Nephron (organoid): ENCODE data around the gene ATP7B.

Experiments used
- H3K27ac Mint-ChIP-seq, 3 experiments: 2 replicates each; pipeline ENCODE4 v1.8.0; 2020; ENCODE audit warnings: mixed read lengths in 3 of 3, mild to moderate bottlenecking in 2 of 3, moderate library complexity in 1 of 3
- H3K27me3 Mint-ChIP-seq: 2 replicates; pipeline ENCODE4 v1.8.0; 2021; ENCODE audit warnings: low read depth, mild to moderate bottlenecking, moderate library complexity, mixed read lengths
- H3K36me3 Mint-ChIP-seq: 2 replicates; pipeline ENCODE4 v1.8.0; 2020; ENCODE audit warnings: low read depth, mixed read lengths
- H3K4me1 Mint-ChIP-seq: 2 replicates; pipeline ENCODE4 v1.8.0; 2020; ENCODE audit warnings: mixed read lengths
- H3K4me3 Mint-ChIP-seq, 3 experiments: 2 replicates each; pipeline ENCODE4 v1.8.0; 2020; ENCODE audit warnings: mild to moderate bottlenecking in 3 of 3, mixed read lengths in 3 of 3, moderate library complexity in 2 of 3
- H3K9me3 Mint-ChIP-seq: 2 replicates; pipeline ENCODE4 v1.8.0; 2020; ENCODE audit warnings: mixed read lengths
- TF ChIP-seq, protein P1 (sequence below), 3 experiments: fragments of 200-600 bp; sonication (generic); IDR thresholded peaks; one replicate each; pipeline ENCODE4 v1.5.0; 2021; ENCODE audit warnings: antibody characterized with exemption in 3 of 3; ENCODE audit not compliant: unreplicated experiment in 3 of 3

ATP7B gene

DNA sequence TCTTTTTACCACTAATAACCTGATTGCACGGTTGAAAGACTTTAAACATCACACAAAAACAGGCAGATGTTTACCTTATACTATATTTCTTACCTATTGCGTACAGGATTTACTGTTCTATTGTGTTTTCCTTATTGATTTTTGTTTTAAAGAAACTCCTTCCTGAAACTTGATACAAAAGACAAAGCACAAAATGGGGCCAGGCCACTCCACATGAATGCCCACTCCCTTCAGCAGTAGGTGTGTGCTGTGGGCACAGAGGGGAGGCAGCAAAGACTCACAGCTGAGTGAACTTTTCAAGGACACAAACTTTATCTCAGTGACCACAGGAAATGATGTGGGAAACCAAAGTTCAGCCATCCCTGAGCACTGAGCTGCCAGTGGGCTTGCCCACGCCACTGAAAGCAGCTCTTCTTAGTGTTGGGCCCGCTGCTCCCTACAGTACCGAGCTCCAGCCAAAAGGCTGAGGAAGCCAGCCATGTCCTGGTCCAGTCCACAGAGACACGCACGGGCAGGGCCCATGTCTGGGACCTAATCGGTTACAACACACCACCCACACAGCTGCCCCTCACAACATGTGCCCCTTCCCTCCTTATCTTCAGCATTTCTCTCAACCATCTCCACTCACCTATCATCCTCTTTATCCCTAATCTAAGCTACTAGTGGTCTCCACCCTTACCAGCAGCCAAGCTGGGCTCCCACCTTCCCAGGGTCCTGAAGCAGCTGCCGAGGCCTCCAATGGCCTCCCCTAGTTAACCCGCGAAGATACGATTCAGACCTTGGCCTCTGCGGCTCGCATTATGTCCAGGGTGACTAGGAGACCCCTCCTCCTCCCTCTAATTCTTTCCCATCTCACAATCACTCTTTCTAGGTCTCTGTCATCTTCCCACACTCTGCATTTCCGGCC is 39.5 kb downstream of the ATP7B start:
- H3K27ac Mint-ChIP-seq = no peak overlapping the region
- no peaks in the 10 kb centered on the region for H3K27me3 Mint-ChIP-seq
- peaks cover 9% of the 10 kb centered on the region for H3K36me3 Mint-ChIP-seq
- H3K4me3 Mint-ChIP-seq = no peak overlapping the region
- TF ChIP-seq, protein P1, sequence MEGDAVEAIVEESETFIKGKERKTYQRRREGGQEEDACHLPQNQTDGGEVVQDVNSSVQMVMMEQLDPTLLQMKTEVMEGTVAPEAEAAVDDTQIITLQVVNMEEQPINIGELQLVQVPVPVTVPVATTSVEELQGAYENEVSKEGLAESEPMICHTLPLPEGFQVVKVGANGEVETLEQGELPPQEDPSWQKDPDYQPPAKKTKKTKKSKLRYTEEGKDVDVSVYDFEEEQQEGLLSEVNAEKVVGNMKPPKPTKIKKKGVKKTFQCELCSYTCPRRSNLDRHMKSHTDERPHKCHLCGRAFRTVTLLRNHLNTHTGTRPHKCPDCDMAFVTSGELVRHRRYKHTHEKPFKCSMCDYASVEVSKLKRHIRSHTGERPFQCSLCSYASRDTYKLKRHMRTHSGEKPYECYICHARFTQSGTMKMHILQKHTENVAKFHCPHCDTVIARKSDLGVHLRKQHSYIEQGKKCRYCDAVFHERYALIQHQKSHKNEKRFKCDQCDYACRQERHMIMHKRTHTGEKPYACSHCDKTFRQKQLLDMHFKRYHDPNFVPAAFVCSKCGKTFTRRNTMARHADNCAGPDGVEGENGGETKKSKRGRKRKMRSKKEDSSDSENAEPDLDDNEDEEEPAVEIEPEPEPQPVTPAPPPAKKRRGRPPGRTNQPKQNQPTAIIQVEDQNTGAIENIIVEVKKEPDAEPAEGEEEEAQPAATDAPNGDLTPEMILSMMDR (IDR thresholded peaks at IDR 0.05; ENCODE audit: unreplicated experiment in 3 of 3) = no peak
- H3K9me3 Mint-ChIP-seq = no peaks in the 10 kb centered on the region
- no peaks in the 10 kb centered on the region for H3K4me1 Mint-ChIP-seq

DNA sequence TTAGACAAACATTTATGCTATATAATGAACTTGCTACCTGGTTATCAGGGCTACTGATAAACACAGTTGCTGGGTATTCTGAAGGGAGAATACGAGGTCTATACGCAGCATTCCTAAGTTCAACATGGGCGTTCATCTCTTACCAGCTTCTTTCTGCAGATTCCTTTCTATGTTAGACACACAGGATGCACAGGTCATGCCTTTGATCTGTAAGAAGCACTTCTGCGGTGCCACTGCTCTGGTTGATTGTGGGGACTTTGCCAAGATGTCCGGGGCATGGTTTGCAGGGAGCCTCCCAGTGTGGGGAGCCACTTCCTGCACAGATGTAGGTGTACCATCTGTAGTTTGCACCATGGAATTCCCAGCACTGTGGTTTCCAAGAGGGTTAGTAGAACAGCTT is 40.9 kb downstream of the ATP7B start:
- H3K9me3 Mint-ChIP-seq = no peaks in the 10 kb centered on the region
- peaks cover 2% of the 10 kb centered on the region for H3K4me1 Mint-ChIP-seq
- no peak overlapping the region for H3K27ac Mint-ChIP-seq
- H3K36me3 Mint-ChIP-seq = peaks cover 13% of the 10 kb centered on the region
- no peaks in the 10 kb centered on the region for H3K27me3 Mint-ChIP-seq
- TF ChIP-seq, protein P1 (IDR thresholded peaks at IDR 0.05; ENCODE audit: unreplicated experiment in 3 of 3) = no peak
- H3K4me3 Mint-ChIP-seq = no peak overlapping the region

DNA sequence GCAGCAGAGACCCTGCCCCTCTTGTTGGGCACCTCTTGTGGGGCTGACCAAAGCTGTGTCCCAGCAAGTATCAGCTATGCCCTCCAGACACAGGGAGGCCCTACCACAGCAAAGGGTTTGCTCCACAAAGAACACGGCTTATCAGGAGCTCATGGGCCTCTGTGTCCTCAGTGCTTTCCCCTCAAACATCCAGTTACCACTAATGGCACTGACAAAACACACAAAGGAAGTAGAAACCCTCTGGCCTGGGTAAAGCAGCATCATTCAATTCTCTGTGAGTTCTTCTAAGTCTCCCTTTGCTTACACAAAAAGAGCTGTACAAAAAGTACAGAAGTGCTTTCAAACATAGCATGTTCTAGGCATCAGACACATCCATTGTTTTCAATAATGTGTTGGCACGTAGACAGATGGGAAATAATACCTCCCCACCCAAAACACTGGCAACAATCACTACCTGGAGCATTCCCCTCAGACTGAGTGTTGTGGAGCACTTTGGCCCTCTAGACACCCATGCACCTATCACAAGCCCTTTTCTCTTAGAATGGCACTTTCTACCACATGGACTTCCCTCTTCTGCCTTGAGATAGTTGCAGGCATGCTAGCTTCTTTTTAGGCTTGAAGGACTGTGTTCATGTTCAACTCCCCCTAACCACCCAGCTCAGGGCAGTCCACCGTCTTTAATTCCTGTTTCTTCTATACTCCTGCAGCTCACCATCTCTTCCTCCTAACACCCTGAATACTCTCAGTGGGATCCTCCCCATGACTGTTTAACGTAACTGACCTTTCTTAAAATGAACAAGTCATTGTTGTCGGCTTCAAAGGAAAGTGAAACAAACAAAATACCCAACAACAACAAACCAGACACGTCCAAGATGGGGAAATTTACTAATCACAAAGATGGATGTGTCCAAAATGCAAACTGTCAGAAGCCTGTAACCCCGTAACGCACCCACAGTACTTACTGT is 43.5 kb downstream of the ATP7B start:
- H3K27me3 Mint-ChIP-seq = no peaks in the 10 kb centered on the region
- TF ChIP-seq, protein P1 (IDR thresholded peaks at IDR 0.05; ENCODE audit: unreplicated experiment in 3 of 3) = no peak
- no peaks in the 10 kb centered on the region for H3K9me3 Mint-ChIP-seq
- H3K4me1 Mint-ChIP-seq = peaks cover 5% of the 10 kb centered on the region
- peaks cover 17% of the 10 kb centered on the region for H3K36me3 Mint-ChIP-seq
- H3K27ac Mint-ChIP-seq = no peak overlapping the region
- no peak overlapping the region for H3K4me3 Mint-ChIP-seq

DNA sequence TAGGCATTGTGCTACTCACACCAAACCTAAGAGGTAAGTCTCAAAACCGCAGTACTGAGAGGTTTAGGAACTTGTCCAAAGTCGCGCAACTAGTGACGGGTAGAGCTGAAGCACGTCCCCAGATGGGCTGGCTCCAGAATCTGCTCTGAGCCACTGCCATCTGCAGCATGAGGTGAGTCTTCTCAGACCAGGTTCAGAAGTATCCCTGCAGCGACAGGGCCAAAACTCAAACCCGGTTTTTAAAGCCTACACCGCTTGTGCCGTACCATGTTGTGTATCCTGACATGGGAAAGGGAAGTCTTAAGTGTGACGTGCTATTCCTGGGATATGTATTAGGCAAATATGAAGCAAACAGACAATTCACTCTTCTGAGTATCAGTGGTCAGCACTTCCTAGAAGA is 45.1 kb downstream of the ATP7B start:
- Mint-ChIP-seq H3K36me3 (peaks cover 26% of the 10 kb centered on the region), H3K27ac (no peak overlapping the region), H3K27me3 (no peaks in the 10 kb centered on the region), H3K9me3 (no peaks in the 10 kb centered on the region), H3K4me1 (peaks cover 5% of the 10 kb centered on the region), H3K4me3 (no peak overlapping the region)
- TF ChIP-seq, protein P1 (IDR thresholded peaks at IDR 0.05; ENCODE audit: unreplicated experiment in 3 of 3) = no peak

DNA sequence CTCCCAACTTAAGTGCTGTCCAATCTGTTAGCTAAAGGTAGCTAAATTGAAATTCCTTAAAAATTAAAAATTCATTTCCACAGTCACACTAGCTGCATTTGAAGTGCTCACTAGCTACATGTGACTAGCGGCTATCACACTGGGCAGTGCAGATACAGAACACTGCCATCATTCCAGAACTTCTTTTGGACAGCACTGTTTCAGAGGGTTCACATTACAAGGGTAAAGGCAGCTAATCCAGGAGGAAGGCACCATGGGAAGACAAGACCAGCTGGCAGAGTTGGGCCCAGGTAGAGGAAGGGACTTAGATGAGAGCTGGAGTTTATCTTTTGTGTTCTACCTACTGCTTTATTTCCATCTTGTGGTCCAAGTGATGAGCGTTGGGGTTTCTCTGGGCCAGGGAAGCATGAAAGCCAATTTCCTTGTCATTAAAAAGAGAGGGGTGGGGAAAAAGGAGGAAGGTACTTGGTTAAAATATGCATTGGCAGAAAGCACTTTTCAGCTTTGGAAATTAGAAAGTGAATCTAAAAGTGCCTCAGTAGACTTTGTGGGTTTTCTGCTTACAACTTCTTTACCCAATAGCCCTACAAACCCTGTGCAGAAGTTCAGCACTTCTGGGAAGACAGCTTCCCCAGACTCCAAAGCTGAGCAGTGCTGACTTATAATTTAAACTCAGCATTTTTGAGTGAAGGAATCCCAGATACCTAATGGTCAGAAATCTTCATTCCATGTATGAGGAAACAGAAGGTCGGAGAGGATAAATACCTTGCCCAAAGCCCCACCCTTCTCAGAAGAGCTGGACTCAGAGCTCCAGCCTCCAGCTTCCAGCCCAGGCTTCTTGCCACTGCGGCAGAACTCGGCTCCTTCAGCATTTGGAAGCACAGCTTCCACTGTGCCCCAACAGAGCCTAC is 49.5 kb downstream of the ATP7B start:
- Mint-ChIP-seq H3K4me3 (no peak overlapping the region), H3K9me3 (no peaks in the 10 kb centered on the region), H3K4me1 (peaks cover 19% of the 10 kb centered on the region), H3K36me3 (peaks cover 24% of the 10 kb centered on the region), H3K27me3 (no peaks in the 10 kb centered on the region), H3K27ac (no peak overlapping the region)
- TF ChIP-seq, protein P1 (IDR thresholded peaks at IDR 0.05; ENCODE audit: unreplicated experiment in 3 of 3) = no peak
